HG03159 (cell line): ENCODE data around the gene DDX1.

ENCODE experiments used
- ATAC-seq: cut with Tn5 transposase; IDR thresholded peaks from one replicate; pipeline ENCODE4 v1.9.1; 2021; ENCODE audit warnings: mild to moderate bottlenecking, moderate library complexity; ENCODE audit not compliant: unreplicated experiment

Gene DDX1

DNA sequence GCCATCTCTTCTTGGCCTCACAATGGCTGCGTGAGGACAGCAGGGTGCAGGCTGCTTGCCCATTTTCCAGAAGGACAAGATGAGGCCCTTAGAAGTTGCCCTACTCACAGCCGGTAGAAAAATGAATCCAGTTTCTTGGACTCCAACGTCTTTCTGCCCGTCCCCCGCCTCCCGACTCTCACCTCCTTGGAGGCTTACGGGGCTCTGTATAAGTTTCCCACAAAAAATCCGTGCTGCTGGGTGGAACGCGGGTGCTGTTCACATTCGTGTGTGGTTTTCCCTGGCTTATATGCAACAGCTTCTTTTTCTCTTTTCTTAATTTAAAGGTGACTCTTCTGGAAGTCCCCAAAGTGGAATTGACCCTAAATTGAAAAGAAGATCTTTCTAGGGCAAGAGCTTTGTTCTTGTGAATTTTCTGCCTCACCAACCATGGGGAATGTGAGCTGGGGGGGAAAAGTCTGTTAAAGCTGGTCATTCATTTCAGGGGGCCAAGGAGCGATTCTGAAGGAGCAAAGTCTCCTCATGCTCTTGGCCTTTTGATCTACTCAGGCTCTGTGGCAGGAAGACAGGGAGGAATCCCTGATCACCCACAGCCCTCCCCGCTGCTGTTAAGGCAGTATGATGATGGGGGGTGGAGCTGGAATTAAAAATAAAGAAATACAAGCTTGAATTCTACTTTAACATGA lies 51.3 kb downstream of the DDX1 start:
- no peak for ATAC-seq

DNA sequence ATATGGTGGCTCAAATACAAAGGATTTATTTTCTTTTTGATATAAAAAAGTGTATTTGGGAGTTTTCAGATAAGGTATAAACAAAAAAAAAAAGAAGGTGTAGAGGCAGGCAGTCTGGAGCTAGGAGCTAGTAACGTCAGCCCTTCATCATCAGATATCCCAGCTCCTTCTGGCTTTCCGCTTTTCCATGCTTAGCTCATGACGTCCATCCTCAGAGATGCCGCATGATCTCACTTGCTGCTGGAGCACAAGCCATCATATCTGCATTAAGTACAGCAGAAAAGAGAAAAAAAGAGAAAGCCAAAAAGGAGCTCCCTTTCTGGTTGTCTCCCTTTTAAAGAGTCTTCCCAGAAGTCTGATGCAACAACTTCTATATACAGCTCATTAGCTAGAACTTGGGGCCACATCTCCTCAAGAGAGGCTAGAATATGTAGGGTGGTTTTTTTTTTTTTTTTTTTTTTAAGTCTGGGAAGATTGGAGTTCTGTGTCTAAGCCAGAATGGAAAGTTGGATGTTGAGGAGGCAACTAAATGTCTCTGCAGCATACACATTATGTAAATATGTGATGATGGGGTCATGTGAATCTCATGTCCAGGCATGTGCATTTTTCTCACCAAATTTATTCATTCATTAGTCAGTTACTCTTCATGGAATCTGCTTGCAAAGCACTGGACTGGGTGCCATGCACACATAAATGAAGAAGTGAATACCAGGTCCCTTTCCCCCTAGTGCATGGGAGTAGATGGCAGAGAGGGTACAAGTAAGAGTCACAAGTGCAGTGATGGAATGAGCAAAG lies 52.3 kb downstream of the DDX1 start:
- no peak for ATAC-seq

DNA sequence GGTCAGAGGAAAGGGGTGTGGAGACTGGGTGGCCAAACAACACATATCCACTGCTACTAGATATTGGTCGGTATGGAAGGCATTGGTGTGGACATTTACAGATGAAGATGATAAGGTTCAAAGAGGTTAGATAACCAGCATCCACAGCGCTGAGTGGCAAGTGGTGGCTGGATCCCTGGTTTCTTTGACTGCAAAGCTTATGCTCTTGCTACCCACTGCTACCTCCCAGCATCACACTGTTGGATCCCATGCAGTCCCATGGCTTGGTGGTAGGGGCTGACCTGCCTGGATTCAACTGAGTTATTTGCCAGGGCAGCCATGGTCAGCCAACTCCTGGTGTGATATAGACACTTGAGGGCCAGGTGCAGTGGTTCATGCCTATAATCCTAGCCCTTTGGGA lies 53.6 kb downstream of the DDX1 start:
- no peak for ATAC-seq

DNA sequence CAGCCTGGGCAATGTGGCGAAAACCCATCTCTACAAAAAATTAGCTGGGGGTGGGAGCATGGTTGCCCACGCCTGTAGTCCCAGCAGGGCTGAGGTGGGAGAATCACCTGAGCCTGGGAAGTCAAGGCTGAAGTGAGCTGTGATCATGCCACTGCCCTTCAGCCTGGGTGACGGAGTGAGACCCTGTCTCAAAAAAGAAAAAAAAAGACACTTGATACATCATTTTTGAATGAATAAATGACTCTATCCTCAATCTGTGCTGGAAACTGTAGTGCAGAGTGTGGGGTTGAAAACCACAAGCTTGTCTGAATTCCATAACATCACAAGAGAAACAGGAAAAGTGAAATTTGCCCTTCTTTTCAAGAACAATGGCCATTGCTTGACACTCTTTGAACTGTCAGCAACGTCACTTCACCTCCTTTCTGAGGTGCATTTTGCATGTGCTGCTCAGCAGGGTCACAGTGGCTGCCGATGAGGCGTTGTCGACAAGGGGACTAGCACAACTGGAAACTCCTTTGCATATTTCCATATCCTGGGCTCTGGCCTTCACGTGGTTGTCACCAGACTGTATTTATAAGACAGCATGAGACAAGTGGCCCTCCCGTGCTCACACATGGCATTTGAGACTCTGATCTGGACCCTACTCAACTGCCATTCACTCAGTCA lies 54.2 kb downstream of the DDX1 start:
- ATAC-seq: no peak

DNA sequence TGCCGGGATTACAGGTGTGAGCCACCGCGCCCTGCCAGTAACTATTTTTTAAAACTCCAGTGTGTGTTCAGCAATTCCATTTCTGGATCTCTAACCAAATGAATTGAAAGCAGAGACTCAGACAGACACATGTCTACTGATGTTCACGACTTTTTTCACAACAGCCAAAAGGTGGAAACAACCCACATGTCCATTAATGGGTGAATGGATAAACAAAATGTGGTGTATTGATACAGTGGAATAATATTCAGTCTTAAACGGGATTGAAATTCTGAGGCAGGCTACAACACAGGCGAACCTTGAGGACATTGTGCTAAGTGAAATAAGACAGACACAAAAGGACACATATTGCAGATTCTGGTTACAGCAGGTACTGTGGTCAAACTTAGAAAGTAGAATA lies 55.0 kb downstream of the DDX1 start:
- ATAC-seq: no peak

DNA sequence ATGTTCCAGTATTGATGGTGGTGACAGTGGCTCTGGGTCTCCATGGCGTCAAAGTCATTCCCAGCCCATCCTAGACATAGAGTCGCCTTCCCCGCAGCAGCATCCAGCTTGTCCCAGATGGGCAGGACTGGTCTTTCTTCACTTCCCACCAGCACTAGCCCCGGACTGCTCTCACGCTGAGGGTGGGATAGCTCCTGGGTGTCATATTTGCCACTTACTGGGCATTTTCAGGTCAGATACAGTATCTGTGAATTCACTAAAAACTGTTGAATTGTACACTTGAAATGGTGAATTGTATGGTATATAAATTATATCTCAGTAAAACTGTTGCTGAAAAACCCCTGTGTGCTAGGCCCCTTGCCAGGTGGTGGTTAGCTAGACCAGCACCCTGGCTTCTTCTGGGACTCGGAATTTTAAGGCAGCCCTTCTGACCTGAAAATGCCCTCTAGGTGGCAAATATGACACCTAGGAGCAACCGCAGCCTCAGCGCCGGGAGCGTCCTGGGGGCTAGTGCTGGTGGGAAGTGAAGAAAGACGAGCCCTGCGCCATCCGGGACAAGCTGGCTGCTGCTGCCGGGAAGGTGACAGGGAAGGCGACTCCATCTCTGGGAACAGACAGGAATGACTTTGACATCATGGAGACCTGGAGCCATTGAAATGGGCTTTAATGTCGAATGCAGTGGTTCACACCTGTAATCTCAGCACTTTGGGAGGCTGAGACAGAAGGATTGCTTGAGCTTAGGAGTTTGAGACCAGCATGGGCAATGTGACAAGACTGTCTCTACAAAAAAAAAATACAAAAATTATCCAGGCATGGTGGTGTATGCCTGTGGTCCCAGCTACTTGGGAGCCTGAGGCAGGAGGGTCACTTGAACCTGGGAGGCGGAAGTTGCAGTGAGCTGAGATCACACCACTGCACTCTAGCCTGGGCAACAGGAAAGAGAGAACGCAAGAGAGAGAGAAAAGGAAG lies 56.2 kb downstream of the DDX1 start:
- no peak for ATAC-seq

DNA sequence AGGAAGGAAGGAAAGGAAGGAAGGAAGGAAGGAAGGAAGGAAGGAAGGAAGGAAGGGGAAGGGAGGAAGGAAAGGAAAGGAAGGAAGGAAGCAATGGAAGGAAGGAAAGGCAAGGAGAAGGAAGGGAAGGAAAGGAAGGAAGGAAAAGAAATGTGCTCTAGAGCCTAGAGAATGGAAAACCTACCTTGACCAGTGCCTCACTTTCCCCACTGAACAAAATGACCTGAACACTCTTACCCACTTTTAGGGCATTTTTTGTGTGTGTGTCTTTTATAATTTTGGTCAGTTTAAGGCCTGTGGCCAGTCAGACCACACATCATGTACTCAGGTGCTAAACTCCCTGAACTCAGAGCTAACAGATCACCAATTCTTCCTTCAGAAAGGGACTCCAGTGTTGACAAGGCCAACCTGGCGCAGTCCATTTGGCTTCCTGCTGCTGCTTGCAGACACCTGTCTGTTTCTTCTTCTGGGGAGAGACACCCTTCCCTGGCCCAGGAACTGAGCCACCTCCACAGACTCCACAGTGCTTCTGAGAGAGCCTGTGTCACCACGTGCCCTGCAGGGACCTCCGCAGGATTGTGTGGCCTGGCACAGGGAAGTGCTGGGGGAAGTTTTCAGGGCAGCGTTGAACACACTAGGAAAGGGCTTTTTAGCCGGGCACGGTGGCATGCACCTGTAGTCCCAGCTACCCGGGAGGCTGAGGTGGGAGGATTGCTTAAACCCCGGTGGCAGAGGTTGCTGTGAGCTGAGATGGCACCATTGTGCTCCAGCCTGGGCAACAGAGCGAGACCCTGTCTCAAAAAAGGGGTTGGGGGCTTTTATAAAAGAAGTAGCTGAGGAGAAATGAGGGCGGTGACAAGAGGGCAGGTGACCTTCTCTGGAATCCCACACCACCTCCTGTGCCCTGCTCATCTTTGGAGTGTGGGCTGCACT lies 57.2 kb downstream of the DDX1 start:
- ATAC-seq: no peak

DNA sequence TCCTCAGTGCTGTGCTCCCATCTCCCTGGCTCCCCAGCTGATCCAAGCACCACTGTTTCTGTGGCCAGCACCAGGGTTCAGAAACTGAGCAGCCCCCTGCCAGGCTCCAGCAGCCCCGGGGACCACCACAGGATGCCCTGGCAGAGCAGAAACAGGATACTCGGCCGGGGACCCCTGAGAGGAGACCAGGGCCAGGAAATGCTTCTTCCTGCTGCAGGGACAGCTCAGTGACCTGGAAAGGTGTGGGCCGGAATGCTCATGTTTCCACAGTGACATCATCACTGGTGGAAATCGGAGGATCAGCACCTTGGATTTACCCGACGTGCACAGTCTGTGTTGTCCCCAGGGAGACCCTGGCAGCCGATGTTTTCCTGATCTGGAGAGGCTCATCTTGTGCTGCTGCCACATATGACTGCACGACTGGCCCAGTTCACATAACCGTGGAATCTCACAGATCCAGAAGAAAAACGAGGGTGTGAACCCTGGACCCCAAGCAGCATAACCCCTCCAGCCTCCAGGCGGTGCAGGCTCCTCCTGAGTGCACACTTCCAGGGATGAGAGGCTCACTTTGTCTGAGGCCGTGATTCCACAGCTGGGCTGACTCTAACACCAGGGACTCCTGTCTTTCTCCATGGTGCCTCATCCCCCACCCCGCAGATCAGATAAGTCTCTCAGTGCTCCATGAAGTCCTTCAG lies 58.0 kb downstream of the DDX1 start:
- no peak for ATAC-seq

DNA sequence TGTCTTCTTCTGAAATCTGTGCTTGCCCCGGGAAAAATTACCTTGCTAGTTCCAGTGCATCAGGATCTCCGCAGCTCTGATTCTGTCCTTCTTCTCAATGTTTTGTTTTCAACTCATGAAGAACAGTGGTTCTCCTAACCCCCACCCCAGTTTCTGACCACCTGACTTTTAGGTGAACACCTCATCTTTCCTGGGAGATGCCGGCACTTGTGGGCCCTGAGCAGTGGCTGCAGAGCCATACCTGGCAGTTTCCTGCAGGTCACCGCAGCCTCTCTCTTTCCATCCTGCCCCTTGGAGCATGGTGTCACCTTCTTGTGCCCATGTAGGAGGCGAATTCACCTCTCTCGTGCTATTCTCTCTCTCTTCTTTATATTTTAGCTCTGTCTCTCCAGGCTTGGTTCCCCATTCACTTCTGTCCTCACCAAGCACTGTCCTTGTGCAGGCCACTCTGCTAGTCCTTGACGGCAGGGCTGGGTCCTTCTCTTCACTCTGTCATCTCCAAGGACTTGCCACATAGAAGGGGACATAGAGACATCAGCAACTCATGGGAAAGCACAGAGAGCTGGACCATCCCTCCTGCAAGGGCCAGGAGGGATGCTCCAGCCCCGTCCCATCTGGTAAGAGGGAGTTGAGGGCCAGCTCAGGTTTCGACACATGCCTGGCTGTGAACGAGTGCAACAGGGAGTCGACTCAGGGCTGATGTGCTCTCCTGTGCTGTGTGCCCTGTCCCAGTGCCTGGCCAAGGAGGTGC lies 59.1 kb downstream of the DDX1 start:
- no peak for ATAC-seq

DNA sequence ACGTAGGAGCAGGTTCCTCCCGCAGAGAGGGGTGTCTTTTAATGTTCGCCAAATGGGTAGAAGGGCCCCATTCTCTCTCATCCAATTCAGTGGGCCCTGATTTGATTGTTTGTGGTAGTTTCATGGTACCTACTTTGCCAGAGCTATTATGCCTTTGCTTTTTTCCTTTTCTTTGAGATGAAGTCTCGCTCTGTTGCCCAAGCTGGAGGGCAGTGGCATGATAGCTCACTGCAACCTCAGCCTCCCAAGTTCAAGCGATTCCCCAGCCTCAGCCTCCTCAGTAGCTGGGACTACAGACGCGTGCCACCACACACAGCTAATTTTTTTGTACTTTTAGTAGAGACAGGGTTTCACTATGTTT lies 59.7 kb downstream of the DDX1 start:
- ATAC-seq: no peak

DNA sequence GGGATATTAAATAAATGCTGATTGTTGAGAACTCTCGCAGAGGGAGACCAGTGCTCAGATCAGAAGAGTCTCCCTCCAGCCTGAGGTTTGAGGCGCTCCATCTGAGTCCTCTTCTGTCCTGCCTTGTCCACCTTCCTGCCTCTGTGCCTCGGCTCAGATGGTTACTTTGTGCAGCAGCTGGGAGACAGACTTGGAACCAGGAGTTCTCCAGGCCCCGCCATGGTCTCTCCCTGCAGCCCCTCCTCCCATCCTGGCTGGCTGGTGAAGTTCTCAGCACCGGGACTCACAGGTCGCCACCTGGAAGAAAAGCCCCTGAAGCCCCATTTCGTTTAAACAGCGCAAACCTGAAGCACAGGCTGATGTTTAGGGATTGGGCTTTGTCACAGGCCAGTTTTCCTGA lies 60.6 kb downstream of the DDX1 start:
- ATAC-seq: no peak

DNA sequence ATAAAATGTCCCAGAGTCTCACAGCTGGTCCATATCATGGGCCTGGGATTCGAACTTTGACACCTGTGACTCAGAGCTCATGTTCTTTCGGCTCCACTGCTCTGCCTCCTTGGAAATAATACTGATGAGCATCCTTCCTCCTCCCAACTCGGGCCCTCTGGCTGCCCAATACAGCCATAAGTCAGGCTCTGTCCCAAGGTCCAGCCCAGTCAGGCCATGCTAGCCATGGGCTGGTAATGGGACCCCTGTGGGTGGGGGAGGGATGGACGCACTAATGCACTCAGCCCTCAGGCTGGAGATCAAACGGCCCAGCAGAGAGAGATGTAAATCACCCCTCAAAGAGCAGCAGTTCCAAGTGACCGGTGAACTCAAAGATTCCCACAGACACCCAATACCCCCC lies 61.1 kb downstream of the DDX1 start:
- no peak for ATAC-seq

DNA sequence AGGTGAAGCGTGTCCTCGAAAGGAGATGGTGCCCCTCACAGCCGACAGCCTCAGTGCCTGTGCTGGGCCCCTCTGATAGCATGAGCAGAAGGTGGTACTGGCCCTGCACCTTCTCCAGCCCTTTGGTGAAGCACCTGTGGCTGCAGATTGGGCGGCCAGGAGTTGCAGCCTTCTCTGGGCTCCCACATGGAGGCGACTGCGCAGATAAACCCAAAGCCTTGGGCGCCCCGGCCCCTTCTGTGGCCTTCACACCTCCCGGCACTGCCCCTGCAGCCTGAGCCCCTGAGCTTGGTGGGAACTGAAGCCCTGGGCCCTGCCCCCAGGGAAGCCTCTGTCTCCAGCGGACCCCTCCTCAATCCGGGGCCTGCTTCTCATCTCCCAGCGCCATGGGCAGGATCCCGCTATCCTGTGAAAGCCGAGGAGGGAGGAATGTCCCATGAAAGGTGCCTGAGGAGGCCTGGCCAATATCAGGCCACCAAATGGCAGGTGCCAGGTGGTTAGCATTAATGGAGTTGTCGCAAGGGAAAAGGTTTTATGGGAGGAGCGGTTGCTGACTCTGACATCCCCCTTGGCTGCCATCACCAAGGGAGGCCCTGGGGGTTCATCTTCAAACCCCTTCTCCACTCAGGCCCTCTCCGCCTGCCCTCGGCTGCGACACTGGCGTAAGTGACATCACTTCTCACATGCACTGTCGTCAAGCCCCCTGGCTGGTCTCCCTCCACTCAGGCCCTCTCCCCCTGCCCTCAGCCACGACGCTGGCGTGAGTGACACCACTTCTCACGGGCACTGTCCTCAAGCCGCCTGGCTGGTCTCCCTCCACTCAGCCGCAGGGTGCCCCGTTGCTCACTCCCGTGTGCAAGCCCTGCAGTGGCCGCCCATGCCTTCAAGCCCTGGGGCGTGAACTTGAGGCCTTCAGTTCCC lies 62.4 kb downstream of the DDX1 start:
- no peak for ATAC-seq

DNA sequence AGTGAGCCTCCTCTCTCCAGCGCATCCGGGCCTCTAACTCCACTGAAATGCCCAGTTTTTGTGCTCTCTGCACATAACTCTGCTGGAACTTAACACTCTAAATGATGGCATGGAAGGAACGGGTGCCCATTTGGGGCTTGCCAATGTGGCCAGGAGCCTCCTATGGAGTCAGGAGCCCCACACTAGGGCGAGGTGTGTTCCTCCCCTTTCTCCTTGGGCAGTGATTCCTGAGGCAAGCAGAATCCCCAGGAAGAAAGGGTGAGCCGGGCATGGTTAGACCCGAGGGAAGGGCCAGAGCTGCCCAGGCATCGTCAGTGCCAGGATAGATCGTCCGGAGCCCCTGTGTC lies 63.0 kb downstream of the DDX1 start:
- no peak for ATAC-seq

DNA sequence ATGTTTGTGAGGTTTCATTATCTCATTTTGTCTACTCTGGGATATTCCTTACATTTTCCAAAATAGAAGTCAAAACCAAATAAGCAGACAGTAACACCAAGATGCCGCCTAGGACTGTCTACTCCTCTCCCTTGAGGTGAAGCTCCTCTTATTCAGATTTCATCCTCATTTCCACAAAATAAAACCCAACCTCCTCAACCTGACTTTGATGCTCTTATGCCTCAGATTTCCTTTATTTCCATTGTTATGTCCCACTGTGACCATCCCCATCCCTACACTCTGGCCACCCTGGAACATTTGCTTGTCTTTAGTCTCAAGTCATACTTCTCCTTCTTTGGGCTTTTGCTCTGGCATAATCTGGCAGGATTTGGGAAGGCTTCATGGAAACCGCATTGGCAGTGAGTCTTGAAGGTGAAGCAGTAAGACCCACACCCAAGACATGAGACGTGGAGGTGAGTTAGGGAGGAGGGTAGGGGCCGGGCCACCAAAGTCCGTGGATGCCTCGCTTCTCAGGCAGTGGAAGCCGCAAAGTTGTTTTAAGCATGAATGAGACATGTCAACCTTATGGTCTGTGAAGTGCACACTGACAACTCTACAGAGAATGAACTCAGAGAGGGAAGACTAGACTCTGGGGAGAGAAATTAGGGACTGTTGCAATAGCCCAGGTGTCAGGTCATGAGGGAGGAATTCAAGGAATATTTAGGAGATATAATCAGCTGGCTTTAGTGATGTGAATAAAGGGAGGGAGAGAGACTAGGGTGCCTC lies 63.6 kb downstream of the DDX1 start:
- no peak for ATAC-seq

DNA sequence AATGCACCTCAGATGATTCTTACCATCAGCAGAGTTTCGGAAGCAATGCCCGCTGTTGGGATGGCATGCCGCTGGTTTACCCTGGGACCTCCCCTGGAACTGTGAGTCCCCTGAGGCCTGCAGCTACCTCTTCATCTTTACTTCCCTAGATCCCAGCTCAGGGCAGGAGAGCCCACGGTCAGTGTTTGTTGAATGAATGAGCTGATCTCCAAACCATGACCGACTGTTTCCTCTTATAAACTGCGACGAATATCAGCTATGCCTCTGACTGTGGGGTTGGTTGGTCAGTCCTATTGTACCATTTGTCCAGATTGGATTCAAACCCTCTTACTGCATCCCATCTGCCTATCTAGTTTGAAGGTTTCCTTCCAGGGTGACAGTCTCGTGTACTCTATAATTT lies 64.4 kb downstream of the DDX1 start:
- no peak for ATAC-seq

DNA sequence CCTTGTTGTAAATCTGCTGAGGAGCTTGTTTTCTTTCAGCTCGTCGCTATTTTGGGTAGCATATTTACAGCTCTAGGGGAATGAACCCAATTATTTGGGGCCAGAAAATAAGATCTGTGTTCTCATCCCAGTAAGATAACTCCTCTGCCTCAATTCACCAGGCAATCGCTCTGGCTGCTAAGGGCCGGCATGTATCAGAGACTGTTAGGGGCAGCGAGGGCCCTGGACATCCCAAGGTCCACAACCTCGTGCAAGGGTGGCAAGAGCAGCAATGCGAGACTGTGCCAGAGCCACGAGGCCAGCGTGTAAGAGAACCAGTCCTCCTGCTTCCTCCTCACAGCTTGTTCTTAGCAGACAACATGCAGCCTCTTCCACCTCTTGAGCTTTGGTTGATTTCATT lies 66.1 kb downstream of the DDX1 start:
- no peak for ATAC-seq
